Hippocampal formation (tissue), 2 donors: ENCODE results near the gene CACNA1G.

Experiments
- DNase-seq, 2 donors: peaks; one replicate each; lab custom pipeline; 2025; lab: John Stamatoyannopoulos, UW

CACNA1G gene

DNA sequence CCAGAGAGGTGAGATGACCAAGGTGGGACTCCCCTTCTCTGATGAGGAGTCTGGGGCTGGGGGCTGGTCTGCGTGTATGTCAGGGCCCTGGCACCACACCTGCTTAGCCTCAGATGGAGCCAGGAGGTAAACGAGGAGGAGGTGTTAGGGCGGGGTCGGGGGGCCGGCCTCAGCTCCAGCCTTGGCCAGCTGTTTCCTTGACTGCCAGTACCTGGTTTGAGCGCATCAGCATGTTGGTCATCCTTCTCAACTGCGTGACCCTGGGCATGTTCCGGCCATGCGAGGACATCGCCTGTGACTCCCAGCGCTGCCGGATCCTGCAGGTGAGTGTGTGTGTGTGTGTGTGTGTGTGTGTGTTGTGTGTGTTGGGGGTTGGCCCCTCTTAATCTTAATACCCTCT lies 8.1 kb downstream of the CACNA1G start:
- DNase-seq, result no peak

DNA sequence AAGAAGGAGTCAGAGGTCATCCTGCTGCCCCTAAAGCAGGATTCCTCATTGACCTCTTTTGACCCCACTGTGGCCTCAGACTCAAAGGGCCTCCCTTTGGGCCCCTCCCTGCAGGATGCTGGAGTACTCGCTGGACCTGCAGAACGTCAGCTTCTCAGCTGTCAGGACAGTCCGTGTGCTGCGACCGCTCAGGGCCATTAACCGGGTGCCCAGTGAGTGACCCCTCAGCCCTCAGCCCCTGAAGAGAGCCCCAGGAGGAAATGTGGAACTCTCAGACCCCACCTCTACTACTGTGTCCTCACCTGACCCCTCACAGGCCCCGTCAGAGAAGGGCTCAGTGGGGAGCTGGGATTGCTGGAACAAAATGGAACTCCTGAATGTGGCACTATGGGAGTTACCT lies 9.1 kb downstream of the CACNA1G start:
- no peak for DNase-seq

DNA sequence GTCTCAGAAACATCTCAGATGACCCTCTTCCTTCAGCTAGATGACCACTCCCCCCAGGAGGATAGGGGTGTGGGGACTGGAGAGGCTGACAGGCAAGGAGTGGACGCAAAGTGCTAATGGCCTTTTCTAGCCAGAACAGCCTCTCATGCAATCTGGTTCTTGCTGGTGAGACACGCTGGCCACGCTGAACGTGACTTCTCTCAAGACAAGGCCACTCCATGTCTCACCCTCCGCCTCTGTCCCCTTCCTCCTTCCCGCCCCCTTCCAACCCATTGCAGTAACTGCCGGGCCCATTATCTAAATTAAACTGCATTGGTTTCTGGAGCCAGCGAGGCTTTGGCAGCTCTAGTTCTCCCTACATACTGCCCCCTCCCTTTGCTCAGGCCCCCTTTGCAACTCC lies 9.5 kb downstream of the CACNA1G start:
- DNase-seq, result no peak

DNA sequence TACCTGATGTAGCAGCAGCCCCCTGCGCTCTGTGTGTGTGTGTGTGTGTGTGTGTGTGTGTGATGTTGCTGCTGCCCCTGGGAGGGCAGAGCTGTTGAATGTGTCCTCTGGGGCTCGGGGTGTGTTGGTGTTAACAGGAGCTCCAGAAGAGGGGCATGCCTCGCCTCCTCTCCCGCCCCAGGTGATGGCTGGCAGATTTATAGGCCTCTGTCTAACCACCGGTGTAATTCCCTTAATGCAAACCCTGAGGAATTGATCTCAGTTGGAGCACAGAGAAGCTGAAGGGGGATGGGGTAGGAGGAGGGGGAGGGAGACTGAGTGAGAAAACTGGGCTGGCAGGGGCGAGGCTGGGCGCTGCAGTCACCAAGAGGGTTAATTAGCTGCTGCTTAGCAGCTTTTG lies 10.0 kb downstream of the CACNA1G start:
- no peak for DNase-seq

DNA sequence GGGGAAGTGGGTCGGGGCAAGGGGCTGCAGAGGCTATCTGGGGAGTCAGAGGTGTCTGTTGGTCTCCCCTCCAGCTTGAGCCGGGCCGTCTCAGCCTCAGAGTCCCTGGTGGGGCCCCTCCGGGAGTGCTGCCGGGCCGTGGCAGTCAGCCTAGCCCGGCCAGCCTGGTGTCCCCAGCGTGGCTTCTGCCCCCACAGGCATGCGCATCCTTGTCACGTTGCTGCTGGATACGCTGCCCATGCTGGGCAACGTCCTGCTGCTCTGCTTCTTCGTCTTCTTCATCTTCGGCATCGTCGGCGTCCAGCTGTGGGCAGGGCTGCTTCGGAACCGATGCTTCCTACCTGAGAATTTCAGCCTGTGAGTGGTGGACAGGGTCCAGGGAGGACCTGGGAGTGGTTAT lies 11.2 kb downstream of the CACNA1G start:
- no peak for DNase-seq

DNA sequence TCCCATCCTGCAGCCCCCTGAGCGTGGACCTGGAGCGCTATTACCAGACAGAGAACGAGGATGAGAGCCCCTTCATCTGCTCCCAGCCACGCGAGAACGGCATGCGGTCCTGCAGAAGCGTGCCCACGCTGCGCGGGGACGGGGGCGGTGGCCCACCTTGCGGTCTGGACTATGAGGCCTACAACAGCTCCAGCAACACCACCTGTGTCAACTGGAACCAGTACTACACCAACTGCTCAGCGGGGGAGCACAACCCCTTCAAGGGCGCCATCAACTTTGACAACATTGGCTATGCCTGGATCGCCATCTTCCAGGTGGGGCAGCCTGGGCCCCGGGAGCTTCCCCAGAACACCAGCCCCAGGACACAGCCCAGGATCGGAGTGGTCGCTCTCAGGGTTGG lies 12.0 kb downstream of the CACNA1G start:
- no peak for DNase-seq

DNA sequence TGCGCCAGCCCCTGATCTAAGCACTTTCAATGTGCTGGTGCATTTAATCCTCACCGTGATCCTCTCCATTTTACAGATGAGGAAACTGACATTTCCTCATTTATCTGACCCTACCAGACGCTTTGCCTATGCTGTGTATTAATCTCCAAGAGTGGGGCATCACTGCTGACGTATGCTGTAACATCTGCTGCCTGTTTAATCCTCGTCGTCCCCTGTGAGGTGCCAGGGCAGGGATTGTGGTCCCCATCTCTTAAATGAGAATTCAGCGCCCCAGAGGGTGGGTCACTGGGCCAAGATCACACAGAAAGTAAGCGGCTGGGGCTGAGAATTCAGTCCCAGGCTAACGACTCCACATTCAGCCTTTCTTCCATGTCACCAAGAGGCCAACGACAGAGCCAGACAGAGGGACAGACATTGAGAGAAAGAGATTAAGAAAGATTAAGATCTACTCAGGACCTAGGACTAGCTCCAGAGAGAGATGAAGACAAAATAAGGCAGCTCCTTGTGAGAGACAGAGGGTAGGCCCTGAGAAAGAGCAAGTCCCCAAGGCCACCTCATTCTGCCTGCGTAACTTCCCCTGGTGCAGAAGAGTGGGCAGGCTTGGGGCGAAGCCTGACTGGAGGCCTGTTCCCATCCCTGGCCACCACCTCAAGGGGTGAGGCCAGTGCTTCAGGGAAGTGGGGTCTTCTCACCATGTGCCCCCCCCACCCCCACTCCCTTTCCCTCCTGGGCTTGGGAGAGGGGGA lies 13.5 kb downstream of the CACNA1G start:
- no peak for DNase-seq

DNA sequence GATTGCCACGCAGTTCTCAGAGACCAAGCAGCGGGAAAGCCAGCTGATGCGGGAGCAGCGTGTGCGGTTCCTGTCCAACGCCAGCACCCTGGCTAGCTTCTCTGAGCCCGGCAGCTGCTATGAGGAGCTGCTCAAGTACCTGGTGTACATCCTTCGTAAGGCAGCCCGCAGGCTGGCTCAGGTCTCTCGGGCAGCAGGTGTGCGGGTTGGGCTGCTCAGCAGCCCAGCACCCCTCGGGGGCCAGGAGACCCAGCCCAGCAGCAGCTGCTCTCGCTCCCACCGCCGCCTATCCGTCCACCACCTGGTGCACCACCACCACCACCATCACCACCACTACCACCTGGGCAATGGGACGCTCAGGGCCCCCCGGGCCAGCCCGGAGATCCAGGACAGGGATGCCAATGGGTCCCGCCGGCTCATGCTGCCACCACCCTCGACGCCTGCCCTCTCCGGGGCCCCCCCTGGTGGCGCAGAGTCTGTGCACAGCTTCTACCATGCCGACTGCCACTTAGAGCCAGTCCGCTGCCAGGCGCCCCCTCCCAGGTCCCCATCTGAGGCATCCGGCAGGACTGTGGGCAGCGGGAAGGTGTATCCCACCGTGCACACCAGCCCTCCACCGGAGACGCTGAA lies 15.2 kb downstream of the CACNA1G start:
- no peak for DNase-seq

DNA sequence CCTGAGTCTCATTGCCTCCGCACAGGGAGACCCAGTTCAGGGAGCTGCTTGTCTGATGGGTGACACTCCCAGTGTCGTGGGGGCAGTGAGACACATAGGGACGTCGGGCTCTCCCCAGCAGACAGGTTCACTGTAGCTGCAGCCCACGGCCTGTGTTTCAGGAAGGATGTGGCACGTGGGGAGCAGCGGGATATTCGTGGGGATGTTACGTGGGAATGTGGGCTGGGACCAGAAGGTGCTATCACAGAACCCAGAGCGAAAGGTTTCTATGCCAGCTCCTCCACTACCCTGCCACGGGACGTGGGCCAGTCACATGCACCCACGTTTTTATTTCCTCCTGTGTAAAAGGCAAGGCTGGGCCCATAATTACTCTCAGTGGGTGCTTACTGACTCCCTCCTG lies 16.3 kb downstream of the CACNA1G start:
- DNase-seq, result no peak

DNA sequence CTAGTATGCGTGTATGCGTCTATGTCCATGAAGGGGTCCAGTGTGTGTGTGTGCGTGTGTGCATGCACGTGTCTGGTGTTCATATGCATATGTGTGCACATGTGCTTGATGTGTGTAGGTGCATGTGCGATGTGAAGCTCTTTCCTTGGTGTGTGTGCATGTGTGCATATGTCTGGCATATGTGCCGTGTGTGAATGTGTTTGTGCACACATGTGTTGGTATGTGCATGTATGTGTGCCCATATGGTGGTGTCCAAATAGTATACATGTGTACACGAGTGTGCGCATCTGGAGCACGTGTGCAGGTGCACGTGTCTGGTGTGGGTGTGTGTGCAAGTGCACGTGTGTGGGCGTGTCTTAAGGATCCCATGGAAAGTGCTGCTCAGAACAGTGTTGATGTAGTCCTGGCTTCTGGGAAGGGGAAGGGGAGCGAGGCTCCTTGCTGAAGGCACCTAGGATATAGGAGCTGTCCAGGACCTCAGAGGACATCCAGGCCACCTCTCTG lies 17.0 kb downstream of the CACNA1G start:
- DNase-seq, result no peak

DNA sequence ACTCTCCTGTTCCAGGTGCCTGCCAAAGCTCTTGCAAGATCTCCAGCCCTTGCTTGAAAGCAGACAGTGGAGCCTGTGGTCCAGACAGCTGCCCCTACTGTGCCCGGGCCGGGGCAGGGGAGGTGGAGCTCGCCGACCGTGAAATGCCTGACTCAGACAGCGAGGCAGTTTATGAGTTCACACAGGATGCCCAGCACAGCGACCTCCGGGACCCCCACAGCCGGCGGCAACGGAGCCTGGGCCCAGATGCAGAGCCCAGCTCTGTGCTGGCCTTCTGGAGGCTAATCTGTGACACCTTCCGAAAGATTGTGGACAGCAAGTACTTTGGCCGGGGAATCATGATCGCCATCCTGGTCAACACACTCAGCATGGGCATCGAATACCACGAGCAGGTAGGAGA lies 17.7 kb downstream of the CACNA1G start:
- no peak for DNase-seq

DNA sequence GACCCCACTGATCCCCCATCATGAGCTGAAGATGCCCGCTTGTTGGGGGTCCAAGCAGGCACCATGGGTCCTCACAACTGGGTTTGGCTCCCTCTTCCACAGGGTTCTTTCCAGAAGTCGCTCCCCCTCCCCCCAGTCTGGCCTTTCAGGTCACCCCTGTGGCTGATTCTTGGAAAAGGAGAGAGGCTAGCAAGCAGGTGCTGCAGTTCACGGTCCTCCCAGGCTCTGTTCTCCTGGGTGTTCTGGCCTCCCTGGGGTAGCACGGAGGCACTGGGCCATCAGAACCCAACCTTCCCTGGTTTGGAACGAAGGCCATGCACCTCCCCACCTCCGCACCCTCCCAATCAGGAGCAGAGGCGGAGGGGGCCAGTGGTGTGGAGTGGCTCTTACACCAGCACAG lies 18.9 kb downstream of the CACNA1G start:
- no peak for DNase-seq

DNA sequence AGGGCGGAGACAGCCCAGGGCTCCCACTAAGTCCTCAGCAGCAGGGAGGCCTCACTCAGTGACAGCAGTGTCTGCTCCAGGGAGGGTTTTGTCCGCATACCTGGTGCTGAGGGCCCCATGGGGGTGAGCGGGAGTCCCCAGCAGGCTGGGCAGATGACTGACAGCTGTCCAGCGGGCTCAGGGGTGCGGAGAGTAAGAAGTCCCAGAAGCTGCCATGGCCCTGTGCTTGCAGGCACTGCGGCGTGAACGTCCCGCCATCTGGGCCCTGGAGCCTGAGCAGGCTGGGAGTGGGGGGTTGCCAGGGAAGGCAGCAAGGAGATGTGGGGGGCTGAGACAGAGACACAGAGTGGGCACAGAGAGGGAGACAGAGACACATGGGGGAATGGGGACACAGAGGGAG lies 20.1 kb downstream of the CACNA1G start:
- no peak for DNase-seq

DNA sequence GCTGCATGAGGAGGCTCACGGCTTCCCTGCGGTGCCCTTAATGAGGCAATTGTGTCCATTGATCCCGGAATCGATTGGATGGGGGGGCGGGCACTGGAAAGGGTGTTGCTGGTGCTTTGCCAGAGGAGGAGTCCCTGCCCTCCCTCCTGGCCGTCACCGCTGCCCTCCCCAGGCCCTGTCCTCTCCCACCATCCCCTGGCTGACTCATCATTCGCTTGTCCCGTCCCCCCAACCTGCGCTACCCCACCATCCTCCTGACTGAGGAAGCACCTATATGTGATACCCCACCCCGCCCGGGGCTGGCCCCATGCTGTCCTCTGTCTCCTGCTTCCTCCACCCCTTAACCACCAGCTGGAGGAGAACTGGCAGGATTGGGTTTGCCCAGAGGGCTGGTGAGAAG lies 20.8 kb downstream of the CACNA1G start:
- no peak for DNase-seq

DNA sequence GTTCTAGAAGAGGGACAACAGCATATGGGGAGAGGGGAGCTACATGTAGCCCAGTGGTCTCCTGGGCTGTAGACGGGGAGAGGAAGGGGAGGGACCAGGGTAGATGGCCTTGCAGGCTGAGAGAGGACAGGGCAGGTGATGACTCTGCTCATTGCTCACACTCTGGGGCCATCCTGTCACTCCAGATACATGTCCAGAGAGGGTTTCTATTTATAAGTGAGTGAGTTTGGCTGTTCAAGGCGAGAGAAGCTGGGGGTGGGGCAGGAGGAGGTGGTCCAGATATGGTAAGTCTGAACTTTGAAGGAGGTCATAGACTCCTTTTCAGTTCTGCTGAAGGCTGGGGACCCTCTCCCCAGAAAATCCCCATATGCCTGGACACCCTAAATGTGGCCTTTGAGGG lies 22.2 kb downstream of the CACNA1G start:
- DNase-seq, result no peak

DNA sequence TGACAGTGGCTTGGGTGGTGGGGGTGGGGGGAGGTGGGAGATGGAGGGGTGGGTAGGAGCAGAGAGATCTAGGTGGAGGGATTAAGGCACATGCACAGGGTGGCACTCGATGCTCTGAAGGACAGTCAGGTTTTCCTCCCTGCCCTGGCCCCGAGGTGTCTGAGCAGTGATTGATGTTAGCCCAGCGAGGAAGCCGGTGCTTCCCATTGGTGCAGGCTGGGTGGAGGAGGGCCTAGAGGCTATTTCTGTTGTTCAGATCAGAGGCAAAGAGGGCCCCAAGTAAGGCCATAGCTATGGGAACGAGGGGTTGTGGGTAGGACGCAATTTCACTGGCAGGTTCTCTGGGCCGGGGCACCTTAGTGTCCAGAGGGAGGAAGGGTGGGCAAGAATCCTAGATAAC lies 23.1 kb downstream of the CACNA1G start:
- no peak for DNase-seq

DNA sequence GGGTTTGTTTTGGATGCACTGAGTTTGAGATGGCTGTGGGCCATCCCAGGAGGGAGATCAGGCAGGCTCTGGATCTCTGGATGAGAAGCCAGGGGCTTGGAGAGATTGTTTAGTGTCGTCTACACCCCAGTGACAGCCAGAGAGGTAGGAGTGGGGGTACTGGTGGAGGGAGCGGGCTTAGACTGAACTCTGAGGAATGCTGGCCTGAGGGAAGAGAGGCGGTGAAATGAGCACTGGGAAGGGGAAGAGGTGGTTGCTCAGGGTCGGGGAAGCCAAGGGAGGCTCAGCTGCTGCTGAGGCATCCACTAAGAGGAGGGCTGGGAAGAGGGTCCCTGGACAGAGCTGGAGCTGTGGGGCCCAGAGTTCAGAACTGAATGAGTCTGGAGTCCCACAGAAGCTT lies 23.6 kb downstream of the CACNA1G start:
- no peak for DNase-seq

DNA sequence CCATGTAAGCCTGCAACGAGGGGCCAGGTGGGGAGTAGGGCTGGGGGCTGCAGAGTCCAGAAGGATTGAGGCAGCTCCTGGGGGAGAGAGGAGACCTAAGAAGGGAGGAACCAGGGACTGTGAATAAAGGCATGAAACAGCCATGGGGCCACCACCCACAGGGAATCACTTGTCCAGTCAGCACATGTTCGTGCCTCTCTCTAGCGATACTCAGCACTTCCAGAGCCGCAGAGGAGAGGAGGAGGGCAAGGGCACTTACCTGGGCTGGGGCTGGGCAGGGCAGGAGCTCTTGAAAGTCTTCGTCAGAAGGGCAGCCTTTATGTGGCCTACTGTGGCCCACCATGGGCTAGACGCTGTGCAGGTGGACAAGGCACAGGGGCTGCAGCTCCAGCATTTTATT lies 24.2 kb downstream of the CACNA1G start:
- no peak for DNase-seq

DNA sequence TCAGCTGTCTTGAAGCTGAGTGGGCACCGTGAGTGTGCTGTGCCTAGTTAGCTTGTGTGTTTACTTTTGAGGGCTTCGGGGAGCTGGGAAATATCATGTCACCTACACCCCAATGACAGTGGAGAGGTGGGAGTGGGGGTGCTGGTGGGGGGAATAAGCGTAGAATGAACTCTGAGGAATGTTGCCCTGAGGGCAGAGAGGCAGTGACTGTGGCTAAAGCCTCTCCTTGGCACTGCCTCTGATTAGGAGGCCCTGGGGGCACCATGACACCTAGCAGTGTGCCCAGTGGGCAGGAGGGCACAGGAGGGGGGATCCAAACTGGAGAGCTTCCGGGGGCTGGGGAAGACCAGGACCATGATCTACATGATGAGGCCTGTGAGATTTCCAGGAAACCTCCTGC lies 24.8 kb downstream of the CACNA1G start:
- DNase-seq, result no peak

DNA sequence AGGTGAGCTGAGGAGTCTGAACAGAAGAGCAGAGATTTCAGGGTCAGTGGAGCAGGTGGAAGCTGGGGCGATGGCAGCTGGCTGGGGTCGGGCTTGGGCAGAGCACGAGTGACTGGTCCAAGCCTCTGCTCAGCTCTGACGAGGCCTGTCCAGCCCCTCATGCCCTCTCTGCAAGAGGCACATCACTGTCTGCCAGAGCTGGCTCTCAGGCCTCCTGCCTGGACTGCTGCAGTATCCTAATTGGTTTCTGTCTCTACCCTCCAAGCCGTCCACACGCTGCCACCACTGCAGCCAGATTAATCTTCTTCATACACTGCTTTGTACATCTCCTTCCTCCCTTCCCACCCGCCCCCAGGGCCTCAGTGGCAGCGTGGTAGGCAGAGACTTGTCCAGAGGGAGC lies 25.4 kb downstream of the CACNA1G start:
- no peak for DNase-seq

DNA sequence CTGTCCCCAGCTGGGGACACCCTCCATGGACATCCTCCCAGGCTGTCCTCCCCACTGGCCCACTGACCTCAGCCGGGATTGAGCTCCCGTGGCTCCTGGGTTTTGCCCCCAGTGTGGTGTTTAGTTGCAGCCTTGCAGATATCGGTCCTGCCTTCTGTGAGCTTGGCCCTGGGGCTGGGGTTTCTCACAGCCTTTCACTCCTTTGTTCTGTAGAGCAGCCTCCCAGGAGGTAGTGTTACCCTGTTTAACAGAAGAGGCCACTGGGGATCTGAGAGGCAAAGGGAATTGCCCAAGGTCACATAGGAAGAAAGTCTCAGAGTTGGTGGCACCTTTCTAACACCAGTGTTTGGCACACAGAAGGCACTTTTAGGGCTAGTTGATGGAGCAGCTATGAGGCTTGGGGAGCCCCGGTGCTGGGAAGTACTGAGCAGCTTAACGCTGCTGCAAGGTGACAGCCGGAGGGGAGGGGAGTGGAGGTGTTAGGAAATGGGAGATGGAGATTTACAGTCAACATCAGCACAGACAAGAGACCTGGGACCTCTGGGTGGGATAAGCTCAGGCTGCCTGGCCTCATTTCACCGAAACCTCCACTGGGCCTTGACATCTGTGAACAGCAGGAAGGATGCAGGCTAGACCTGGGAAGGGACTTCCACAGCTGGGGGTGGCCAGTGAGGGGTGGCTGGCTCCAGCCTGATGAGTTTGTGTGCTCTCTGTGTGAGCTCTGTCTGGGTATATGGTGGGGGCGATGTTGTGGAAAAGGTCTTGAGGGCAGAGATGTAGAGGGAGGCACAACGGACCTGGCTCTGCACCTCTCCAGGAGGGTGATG lies 26.1 kb downstream of the CACNA1G start:
- DNase-seq, result no peak

DNA sequence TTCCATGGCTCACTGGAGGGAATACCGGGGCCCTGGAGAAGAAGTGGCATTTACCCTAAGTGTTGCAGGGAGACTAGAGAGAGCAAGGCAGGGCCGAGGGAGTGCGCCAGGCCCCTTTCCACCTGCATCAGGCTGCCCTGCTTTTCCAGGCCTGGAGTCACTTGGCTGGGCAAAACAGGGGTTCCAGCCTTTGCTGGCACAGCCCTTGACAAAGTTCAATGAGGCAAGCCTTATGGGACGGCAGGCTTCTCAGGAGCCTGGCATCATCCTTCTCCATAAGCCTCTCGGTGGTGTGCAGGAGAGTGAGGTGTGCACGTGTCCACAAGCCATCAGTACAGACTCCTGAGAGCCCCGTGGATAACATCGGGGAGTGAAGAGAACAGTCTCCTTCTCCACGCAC lies 27.1 kb downstream of the CACNA1G start:
- DNase-seq, result no peak
